Measurements from ENCODE around the gene HPSE2.
"Not testable (repeated sequence)": the region's sequence is repeated elsewhere in the genome, so short reads cannot be mapped to it uniquely, and the experiment has no call there.

Gene HPSE2

DNA sequence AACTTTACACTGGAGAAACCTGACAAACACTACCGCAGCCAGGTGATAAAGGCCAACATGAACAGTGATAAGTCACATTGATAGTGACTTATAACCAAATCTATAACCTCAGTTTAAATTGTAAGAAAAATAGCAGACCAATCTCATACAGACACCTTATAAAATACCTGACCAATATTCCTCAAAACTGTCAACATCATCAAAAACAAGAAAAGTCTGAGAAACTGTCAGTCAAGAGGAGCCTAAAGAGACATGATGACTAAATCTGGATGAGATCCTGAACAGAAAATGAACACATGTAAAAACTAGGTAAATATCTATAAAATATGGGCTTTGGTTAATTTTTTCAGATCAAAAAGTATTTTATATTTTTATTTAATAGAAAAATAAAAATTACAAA, 233.3 kb downstream of the HPSE2 start:
- no peak for FAIRE-seq

DNA sequence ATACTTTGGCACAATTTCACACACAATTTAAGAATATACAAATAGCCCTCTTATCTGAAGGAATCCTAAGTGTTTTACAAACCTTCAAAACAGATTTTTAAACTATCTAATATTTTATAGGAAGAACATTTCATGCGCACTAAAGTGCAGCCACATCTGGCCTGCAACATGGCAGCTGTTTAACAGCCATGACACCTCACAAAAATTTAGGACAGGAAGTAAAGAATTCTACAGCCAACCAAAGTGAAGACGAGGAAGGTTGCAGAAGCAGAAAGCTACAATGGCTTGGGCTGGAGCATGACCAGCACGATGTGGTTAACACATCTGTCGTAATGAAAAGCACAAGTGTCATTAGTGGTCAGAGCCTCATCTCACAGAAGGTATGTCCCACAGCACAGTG, 238.1 kb downstream of the HPSE2 start:
- FAIRE-seq = no peak

DNA sequence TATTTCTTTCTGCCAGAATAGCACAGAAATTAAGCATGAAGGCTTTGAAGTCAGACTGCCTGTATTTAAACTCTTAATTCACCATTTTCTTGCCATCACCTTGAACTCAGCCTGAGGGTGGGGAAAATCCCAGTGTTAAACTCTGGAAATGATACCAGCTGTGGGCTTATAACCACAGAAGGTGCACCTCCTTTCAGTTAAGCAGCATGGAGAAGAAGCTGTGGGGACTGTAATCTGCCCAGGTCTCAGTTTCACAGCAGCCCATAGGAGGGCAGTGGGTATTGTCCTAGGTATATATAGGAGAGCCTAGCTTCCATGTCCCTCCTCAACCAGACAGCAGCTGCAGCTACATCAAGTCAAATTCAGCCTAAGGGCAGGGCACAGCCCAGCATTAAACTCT, 241.6 kb downstream of the HPSE2 start:
- FAIRE-seq = no peak

DNA sequence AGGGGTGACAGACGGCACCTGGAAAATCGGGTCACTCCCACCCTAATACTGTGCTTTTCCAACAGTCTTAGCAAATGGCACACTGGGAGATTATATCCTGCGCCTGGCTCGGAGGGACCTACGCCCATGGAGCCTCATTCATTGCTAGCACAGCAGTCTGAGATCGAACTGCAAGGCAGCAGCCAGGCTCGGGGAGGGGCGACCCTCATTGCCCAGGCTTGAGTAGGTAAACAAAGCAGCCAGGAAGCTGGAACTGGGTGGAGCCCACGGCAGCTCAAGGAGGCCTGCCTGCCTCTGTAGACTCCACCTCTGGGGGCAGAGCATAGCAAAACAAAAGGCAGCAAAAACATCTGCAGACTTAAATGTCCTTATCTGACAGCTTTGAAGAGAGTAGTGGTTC, 251.9 kb downstream of the HPSE2 start:
- not testable (repeated sequence) for FAIRE-seq

DNA sequence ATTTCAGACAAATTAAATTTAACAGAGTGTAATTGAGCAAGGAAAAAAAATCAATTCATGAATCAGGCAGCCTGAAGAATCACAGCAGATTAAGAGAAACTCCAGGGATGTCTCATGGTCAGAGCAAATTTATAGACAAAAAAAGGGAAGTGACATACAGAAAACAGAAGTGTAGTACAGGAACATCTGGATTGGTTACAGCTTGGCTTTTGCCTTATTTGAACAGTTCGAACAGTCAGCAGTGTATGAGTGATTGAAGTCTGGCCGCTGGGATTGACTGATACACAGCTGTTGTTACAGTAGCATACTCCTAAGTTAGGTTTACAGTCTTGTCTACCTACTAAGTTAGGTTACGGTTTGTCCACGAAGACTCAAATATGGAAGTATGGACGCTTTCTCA, 255.3 kb downstream of the HPSE2 start:
- FAIRE-seq = no peak

DNA sequence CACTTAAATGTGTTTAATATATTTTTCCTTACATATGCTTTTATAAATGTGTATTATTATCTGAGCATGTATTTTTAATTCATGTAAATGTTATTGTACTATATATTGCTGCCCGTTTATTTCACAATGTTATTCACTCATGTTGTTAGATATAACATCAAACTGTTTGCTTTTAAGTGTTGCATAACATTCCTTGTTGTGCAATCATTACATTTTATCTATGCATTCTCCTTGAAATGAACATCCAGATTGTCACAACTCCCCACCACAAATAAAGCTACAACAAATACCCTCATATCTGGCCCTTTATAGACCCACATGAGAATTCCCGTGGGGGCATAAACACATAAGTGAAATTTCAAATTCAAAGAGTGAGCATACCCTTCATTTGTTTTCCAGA, 264.2 kb downstream of the HPSE2 start:
- FAIRE-seq = no peak

DNA sequence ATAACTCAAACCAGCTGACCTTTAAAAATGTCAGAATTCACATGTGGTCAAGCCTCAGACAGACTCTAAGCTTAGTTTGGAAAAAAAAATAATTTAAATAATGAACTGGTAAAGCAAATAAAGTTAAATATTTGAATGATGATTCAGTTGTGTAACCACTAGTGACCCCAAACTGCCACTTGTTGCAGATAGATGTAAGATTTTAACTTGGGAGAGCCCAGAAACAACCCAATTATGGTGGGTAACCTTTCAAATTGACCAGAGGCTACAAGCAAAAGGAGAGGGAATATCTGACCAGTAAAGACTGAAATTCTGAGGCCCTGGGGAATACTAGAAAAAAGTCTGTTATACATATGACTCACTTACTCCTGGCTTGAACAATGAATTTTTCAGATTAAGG, 268.1 kb downstream of the HPSE2 start:
- FAIRE-seq = peak; percentile 95

DNA sequence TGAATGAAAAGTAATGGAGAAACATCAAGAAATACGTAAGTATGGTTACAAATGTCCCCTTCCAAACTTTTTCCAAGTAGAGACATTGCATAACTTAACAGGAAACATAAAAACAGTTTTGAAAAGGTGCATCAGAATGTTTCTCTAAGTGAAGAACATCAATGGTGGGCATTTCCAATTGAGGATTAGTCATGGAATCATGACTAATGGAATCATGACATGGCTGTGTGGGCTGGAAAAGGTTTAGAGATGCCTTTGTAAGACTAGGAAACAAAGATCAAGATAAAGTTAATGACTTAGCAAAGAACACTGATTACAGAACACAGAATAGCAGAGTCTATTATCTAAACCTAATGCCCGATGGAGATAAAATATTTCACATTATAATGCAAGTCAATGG, 272.0 kb downstream of the HPSE2 start:
- no peak for FAIRE-seq

DNA sequence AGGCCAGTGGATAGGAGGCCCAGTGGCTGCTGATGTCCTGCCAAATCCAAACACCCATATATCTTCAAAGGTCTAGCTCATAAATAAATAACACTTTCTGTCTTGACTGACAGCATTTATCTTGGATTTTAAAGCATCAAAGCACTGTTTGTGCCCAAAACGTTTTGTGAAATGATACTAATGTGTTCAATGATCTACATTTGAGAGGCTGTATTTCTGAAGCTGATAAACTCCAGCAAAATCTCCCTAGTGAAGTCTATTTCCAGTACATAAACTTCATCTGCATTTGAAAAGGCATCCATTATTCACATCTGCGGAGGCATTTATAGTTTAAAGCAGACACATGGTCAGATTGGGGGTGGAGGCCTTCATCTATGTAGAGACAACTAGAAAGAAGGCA, 276.3 kb downstream of the HPSE2 start:
- FAIRE-seq = no peak

DNA sequence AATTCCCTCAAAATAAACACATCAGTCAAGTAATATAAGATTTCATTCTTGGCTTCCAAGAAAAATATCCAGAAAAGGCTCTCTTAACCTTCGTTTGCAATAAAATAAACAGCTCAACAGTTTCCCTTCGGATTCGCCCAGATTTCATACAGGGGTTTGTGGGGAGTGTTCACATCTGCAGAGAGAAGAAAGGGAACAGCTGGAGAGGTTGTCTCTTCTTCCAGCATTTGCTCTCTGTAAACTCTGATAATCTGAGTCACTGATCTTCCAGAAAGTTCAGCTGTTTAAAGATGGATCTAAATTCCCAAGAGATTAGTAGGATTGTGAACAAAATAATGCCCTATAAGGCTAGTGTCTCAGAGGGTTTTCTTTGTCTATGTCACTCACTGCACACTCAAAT, 277.9 kb downstream of the HPSE2 start:
- no peak for FAIRE-seq

DNA sequence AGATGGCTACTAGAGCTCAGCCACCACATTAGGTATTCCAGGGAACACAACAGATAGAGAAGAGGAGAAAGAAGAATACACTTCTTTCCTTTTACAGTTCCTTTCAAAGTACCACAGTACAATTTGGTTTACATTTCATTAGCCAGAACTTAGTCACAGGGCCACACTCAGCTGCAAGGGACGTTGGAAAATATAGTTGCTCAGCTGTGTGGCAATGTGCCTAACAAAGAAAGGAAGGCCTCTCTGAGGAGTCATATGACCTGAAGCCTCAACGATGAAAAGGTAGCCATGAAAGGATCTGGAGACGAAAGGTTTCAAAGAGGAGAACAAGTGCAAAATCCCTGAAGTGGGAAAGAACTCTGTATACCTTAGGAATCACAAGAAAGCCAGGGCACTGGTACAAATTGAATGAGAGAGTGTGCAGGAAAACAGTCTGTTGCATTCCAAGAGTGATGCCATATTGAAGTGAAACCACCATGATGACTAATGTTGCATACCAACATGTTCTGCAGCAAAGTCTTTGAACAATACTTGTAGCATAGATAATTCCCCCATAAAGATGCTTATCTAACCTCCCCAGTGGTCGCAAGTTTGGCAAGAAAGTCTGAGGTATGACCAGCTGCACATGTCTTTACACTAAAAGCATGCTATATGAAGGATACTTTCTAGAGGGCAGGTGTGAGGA, 278.9 kb downstream of the HPSE2 start:
- no peak for FAIRE-seq

DNA sequence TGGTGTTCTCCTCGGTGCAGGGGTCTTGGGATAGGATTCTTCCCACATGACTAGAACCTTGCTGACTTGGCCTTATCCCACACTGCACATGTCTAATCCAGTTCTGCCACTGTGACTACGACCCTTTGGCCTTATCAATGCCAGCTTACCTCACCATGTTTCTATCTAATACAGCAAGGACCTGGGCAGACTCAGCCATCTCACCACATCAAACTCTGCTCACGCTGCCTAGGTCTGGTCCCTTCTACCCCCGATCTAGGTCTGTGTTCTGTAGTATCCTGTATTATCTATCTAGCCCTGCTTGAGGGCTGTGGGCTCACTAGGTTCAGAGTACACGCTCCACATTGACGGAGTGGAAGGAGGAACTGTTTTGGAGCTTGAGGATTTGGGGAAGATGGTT, 282.4 kb downstream of the HPSE2 start:
- FAIRE-seq = no peak

DNA sequence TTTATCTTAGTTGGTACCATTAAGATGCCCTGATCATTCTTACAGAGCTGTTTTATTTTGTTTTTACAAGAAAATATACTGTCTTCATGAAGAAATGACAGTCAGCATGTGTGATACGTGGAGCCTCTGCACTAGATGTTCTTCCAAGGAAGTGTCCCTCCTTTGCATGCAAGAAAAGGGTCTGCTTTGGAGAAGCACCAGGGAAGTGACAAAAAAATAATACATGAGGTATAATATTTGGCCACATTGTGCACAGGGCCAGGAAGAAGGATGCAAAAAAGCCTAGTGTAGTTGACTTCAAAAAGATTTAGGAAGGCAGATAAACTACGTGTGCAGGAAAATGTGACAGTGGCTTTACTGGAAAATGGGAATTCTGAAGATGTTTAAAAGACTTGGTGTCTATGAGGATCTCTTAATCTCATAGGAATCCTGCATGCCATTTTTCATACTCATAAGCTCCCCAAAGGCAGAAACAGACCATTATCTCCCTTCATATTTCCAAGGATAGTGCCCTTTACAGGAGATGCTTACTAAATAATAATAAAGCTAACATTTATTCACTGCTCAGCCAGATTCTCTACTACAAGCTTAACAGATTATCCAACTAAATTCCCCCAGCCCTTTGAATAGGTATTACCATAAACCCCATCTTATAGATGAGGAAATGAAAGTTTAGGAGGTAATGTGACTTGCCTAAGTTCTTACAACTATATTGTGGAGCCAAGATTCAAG, 284.2 kb downstream of the HPSE2 start:
- FAIRE-seq = no peak

DNA sequence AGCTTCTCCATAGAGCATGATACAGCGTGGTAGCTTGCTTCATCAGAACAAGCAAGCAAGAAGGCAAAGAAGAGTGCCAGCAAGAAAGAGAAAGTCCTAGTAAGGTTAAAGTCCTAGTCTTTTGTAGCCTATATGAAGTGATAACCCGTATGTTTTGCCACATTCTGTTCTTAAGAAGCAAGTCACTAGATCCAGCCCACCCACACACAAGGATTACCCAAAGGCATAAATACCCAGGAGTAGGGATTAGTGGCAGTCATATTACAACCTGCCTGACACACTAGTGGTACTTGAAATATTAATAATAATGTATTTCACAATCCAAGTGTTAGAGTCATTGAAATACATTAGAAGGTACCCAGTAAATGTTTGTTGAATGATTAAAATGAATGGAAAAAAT, 285.5 kb downstream of the HPSE2 start:
- FAIRE-seq = no peak

DNA sequence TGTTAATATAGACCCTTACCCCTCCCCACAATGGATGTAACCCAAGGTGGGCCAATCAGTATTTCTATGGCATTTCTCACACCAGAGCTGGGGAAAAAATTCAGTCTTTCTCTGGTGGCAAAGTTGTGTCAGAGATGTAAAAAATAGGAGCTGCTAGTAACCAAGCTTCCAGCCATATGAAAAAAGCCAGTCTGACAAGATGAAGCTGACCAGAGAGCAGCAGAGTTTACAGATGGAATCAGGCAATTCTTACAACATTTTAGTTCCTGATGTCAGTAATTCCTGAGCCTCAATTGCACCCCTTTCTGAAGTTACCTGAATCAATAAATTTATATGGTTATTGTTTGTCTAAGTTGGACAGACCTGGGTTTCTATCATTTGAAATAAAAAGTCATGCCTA, 286.3 kb downstream of the HPSE2 start:
- FAIRE-seq = no peak

DNA sequence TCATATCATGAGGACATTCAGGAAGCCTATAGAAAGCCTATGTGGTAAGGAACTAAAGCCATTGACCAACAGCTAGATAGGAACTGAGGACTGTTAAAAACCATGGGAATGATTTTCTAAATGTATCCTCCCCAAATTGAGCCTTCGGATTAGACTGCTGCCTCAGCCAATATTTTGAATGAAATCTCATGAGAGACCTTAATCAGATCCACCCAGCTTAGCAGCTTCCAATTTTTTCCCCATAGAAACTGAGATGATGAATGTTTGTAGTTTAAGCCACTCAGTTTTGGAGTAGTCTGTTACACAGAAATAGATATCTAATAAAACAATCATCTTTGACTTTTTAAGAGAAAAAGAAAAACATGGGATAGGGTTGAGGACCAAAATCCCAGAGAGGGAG, 292.0 kb downstream of the HPSE2 start:
- FAIRE-seq = no peak

DNA sequence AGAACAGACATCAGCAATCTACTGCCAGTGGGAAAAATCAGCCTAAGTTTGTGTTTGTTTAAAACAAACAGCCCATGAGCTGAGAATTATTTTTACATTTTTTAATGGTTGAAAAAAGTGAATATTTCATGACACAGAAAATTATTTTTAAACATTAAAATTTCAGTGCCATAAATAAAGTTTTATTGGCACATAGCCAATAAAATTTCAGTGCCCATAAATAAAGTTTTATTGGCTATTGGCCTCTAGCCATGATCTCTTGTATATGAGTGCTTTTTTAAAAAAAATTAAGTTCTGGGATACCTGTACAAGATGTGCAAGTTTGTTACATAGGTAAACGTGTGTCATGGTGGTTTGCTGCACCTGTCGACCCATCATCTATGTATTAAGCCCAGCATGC, 305.9 kb downstream of the HPSE2 start:
- no peak for FAIRE-seq

DNA sequence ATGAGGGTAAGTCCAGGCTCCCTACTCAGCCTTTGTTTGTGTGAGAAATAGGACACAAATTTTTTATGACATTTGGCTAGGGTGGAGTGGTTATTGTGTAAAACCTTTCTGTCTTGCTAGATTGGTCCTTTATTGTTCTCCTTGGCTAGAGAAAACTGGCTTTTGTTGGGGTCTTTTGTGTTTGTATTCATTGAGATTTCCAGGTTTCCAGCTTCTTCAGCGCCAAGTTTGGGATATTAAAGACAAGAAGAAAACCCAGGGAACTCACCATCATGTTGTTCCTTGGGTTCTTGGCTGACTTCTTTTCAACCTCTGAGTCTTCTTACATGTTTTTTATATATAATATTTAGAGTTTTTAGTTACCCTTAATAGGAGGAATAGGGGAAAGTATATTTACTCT, 310.0 kb downstream of the HPSE2 start:
- FAIRE-seq = no peak

DNA sequence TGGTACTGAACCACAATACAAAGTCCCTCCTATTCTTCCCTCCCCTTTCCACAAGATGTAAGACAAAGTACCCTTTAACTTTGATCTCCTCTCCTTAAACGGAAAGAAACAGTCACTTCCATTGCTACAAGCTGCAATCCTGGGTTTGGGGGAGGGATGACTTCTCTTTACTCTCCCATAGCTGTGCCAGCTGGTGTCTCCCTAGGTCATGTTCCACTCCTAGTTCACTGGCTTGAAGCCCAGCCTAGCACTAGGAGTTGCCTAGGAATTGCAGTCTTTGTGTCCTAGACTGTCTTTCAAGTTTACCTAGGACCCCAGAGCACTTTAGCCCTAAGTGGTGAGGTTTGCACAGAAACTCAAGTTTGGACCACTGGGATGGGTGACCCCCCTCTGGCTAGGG, 311.1 kb downstream of the HPSE2 start:
- no peak for FAIRE-seq

DNA sequence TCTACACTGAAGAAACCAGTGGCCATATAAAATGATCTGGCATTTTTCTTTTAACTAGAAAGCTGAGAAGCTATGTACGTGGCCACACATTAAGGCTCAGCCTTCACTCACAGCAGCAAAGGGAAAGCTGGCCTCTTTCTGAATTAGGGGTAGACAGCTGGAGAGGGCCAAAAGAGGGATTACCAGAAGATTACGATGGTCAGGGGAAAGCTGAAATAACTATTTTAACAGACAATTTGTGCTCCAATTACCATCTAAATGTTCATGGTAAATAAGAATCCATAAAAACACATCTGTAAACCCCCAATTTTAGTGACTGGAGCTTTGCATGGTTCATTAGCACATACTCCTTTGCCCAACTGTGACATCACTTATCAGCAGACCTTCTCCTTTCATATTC, 314.3 kb downstream of the HPSE2 start:
- no peak for FAIRE-seq

DNA sequence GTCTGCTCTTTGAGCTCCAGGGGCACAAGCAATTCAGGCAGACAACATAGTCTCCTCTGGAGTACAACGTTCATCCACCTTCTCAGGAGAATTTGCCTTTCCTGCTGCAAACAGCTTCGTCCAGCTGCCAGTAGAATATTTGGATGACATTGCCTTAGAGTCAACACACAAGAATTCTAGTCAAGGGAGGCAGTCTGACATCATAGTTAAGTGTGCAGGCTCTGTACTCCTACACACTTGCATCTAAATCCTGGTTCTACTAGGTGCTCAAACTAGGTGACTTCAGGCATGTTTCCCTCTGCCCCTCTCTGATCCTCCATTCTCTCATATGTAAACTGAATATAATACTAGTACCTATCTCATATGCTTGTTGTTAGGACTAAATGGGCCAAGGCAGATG, 314.8 kb downstream of the HPSE2 start:
- no peak for FAIRE-seq

DNA sequence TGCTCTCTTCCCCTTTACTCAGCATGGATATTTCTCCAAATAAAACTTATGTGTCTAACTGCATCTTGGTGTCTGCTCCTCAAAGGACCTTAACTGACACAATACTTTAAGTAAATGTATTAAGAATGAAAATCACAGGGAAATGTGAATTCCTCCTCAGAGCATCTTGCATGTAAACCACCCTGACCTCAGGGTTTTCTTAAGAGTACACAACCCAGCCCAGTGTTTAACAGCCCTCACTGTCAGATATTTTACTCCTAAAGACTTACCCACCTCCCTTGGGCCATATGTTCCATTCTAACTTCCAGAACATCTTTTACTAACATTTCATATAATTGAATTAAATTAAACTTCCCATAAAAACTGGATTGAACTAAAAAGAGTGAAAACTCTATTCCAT, 315.3 kb downstream of the HPSE2 start:
- FAIRE-seq = no peak

DNA sequence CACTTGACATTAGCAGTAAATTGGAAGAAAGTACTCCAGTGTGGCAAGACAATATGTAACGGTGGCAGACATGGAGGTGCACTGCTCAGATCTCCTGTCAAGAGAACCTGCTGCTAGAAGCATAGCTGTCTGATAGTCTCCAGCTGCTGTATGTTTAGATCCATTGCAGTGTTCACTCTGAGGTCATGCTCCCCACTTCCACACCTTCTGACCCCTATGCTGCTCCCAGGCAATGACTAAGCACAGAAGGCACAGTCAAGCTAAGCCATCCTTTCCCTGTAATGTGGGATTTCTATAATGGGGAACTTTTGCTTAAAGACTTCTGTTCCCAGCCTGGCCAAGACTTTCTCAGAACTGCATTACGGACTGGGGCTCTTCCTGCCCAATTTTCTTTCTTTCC, 315.8 kb downstream of the HPSE2 start:
- FAIRE-seq = no peak

DNA sequence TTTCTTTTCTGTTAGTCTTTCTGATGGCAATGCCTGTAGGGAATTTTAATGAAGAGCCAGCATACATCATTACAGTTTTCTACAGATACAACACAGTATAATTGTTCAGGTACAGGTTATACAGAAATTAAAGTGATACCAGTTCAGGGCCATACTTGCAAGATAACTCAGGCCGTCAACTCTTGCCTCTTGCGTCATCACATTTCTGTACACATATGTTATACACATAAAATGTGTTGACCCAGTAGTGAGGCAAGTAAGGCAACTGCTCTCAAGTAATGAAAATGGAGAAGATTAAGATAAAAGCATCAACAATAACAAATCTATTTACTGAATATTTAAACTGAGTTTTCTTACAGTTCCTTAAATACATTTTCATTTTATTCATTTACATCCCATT, 317.8 kb downstream of the HPSE2 start:
- no peak for FAIRE-seq
